H9 (cell line): ENCODE measurements around the gene MIEF1. TPM values are rescaled to one million over a fixed set of nuclear protein-coding genes. Genes with fewer than 3 reads are reported as not detected.

ENCODE experiments used
- DNase-seq: peaks from one replicate; pipeline ENCODE4 v3.0.0-alpha.2; 2017
- H2AFZ ChIP-seq: one replicate; pipeline ENCODE4 v1.6.1; 2013; ENCODE audit warnings: mild to moderate bottlenecking, low read length, control low read depth, moderate library complexity
- H2AK5ac ChIP-seq: 2 replicates; pipeline ENCODE4 v1.6.1; 2013; ENCODE audit warnings: low read length, control low read depth, mixed read lengths; ENCODE audit not compliant: insufficient read length
- H2BK120ac ChIP-seq: one replicate; pipeline ENCODE4 v1.6.1; 2013; ENCODE audit warnings: low read depth, mild to moderate bottlenecking, low read length, control low read depth, inconsistent platforms; ENCODE audit not compliant: poor library complexity, severe bottlenecking
- H2BK12ac ChIP-seq: 2 replicates; pipeline ENCODE4 v1.6.1; 2013; ENCODE audit warnings: low read length, control low read depth, mixed read lengths, low read depth; ENCODE audit not compliant: insufficient read length
- H2BK15ac ChIP-seq: 2 replicates; pipeline ENCODE4 v1.6.1; 2013; ENCODE audit warnings: low read depth, low read length, control low read depth
- H2BK20ac ChIP-seq: one replicate; pipeline ENCODE4 v1.6.1; 2013; ENCODE audit warnings: low read depth, mild to moderate bottlenecking, low read length, control low read depth, inconsistent platforms; ENCODE audit not compliant: poor library complexity, severe bottlenecking
- H2BK5ac ChIP-seq: 2 replicates; pipeline ENCODE4 v1.6.1; 2013; ENCODE audit warnings: low read length, control low read depth, mixed read lengths; ENCODE audit not compliant: insufficient read length
- H3K14ac ChIP-seq: 2 replicates; pipeline ENCODE4 v1.6.1; 2013; ENCODE audit warnings: low read length, control low read depth; ENCODE audit not compliant: insufficient read depth
- H3K18ac ChIP-seq: 2 replicates; pipeline ENCODE4 v1.6.1; 2013; ENCODE audit warnings: low read depth, mild to moderate bottlenecking, mixed read lengths, low read length, control low read depth; ENCODE audit not compliant: insufficient read length
- H3K23ac ChIP-seq: 2 replicates; pipeline ENCODE4 v1.6.1; 2013; ENCODE audit warnings: low read length, control low read depth, mixed read lengths, low read depth; ENCODE audit not compliant: insufficient read length
- H3K23me2 ChIP-seq: 2 replicates; pipeline ENCODE4 v1.6.1; 2013; ENCODE audit warnings: low read depth, mild to moderate bottlenecking, mixed read lengths, low read length, control low read depth; ENCODE audit not compliant: insufficient read length, poor library complexity, severe bottlenecking
- H3K27ac ChIP-seq: 2 replicates; pipeline ENCODE4 v1.5.1; 2013; ENCODE audit warnings: low read length, control low read depth, mixed read lengths, low read depth; ENCODE audit not compliant: insufficient read length
- H3K27me3 ChIP-seq: 2 replicates; pipeline ENCODE4 v1.6.1; 2013; ENCODE audit warnings: low read length, control low read depth, inconsistent platforms; ENCODE audit not compliant: insufficient read depth
- H3K4ac ChIP-seq: 2 replicates; pipeline ENCODE4 v1.6.1; 2013; ENCODE audit warnings: low read depth, mild to moderate bottlenecking, control low read depth, inconsistent platforms, low read length, moderate library complexity
- H3K4me1 ChIP-seq: 2 replicates; pipeline ENCODE4 v1.6.1; 2013; ENCODE audit warnings: low read length, control low read depth, inconsistent platforms; ENCODE audit not compliant: insufficient read depth
- H3K4me2 ChIP-seq: 2 replicates; pipeline ENCODE4 v1.6.1; 2013; ENCODE audit warnings: low read length, control low read depth, mixed read lengths; ENCODE audit not compliant: insufficient read length, insufficient read depth
- H3K56ac ChIP-seq: 2 replicates; pipeline ENCODE4 v1.6.1; 2013; ENCODE audit warnings: low read depth, mild to moderate bottlenecking, mixed read lengths, low read length, control low read depth; ENCODE audit not compliant: insufficient read length
- H3K79me1 ChIP-seq: 2 replicates; pipeline ENCODE4 v1.6.1; 2013; ENCODE audit warnings: low read depth, mild to moderate bottlenecking, moderate library complexity, low read length, control low read depth, inconsistent platforms; ENCODE audit not compliant: insufficient read depth, poor library complexity, severe bottlenecking
- H3K79me2 ChIP-seq: 2 replicates; pipeline ENCODE4 v1.6.1; 2013; ENCODE audit warnings: low read length, control low read depth, inconsistent platforms; ENCODE audit not compliant: insufficient read depth
- H3K9ac ChIP-seq: 2 replicates; pipeline ENCODE4 v1.6.1; 2013; ENCODE audit warnings: low read length, control low read depth, mixed read lengths; ENCODE audit not compliant: insufficient read length; ENCODE audit errors: extremely low read depth
- H3K9me3 ChIP-seq: one replicate; pipeline ENCODE4 v1.6.1; 2013; ENCODE audit warnings: low read depth, low read length, inconsistent platforms; ENCODE audit not compliant: control insufficient read depth
- H3T11ph ChIP-seq: one replicate; pipeline ENCODE4 v1.6.1; 2013; ENCODE audit warnings: mild to moderate bottlenecking, low read length, control low read depth, inconsistent platforms
- H4K20me1 ChIP-seq: one replicate; pipeline ENCODE4 v1.6.1; 2013; ENCODE audit not compliant: control insufficient read depth, insufficient read length, insufficient read depth
- H4K5ac ChIP-seq: 2 replicates; pipeline ENCODE4 v1.6.1; 2013; ENCODE audit warnings: low read depth, mild to moderate bottlenecking, mixed read lengths, low read length, control low read depth; ENCODE audit not compliant: insufficient read length
- H4K8ac ChIP-seq: replicated peaks from 2 replicates; pipeline ENCODE4 v1.6.1; 2013; ENCODE audit warnings: low read length, control low read depth, mixed read lengths, low read depth; ENCODE audit not compliant: insufficient read length
- H4K91ac ChIP-seq: 2 replicates; pipeline ENCODE4 v1.6.1; 2013; ENCODE audit warnings: low read depth, mild to moderate bottlenecking, moderate library complexity, mixed read lengths, low read length, control low read depth; ENCODE audit not compliant: insufficient read length
- H3K27ac Mint-ChIP-seq, 3 experiments: 2 replicates in 2 of 3; 3 replicates in 1 of 3; pipeline ENCODE4 v1.8.0; 2020 to 2021; ENCODE audit warnings: mixed read lengths in 3 of 3, mild to moderate bottlenecking in 1 of 3, moderate library complexity in 1 of 3
- H3K27me3 Mint-ChIP-seq: 2 replicates; pipeline ENCODE4 v1.8.0; 2021; ENCODE audit warnings: low read depth, mild to moderate bottlenecking, moderate library complexity, mixed read lengths
- H3K36me3 Mint-ChIP-seq, 3 experiments: 2 replicates in 2 of 3; 3 replicates in 1 of 3; pipeline ENCODE4 v1.8.0; 2020 to 2021; ENCODE audit warnings: low read depth in 3 of 3, mixed read lengths in 3 of 3; ENCODE audit not compliant: insufficient read depth in 1 of 3
- H3K4me1 Mint-ChIP-seq, 2 experiments: 2 replicates each; pipeline ENCODE4 v1.8.0; 2020; ENCODE audit warnings: mixed read lengths in 2 of 2
- H3K4me3 Mint-ChIP-seq, 2 experiments: 2 replicates in 1 of 2; 3 replicates in 1 of 2; pipeline ENCODE4 v1.8.0; 2020 to 2021; ENCODE audit warnings: mild to moderate bottlenecking in 2 of 2, mixed read lengths in 2 of 2, moderate library complexity in 1 of 2
- H3K9me3 Mint-ChIP-seq, 2 experiments: 2 replicates in 1 of 2; 3 replicates in 1 of 2; pipeline ENCODE4 v1.8.0; 2020; ENCODE audit warnings: mild to moderate bottlenecking in 2 of 2, mixed read lengths in 2 of 2, moderate library complexity in 1 of 2
- WGBS: extraction: QIAGEN DNeasy Blood & Tissue Kit; methylation state at CpG from one replicate; pipeline ENCODE4 v1.1.7; 2013; ENCODE audit warnings: missing lambda C conversion rate, low lambda C conversion rate, mixed read lengths; ENCODE audit not compliant: insufficient read length; ENCODE audit errors: extremely low coverage; 5-methylcytosine and 5-hydroxymethylcytosine counted together
- total RNA-seq: library from RNA; stranded (reverse); gene quantifications from 2 replicates; pipeline ENCODE4 v1.2.1, GENCODE V29; 2021
- TF ChIP-seq, protein P1 (sequence below): fragments of 200-600 bp; sonication (generic); conservative IDR thresholded peaks from 3 replicates; pipeline ENCODE4 v1.8.0; 2021; ENCODE audit warnings: antibody characterized with exemption, mild to moderate bottlenecking

The MIEF1 gene
- total RNA-seq, 1 experiment from 2014 or later = 32.6 TPM

DNA sequence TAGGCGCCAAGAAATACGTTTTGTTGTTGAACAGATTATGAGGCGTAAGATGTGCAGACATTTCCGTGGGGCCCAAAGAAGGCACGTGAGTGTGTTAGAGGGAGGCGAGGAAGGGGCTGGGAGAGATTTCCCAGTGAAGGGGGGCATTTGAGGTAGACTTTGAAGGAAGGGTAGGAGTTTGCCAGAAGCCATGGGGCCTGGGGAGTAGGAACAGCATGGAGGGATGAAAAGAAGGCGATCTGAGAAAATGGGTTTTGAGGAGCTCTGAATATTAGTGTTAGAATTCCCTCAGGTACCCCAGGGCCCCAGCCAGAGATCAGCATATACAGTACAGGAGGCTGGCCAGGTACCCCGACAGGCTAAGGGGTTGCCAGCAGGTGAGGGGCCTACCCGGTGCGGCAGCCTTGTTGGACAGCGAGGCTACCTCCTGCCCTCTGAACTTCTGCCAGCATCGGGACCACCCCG is 414 bp upstream of the MIEF1 start:
- no peak overlapping the region for H2BK12ac ChIP-seq
- no CpG with 5 or more reads among the region's 13 CpGs for WGBS
- H3K9me3 Mint-ChIP-seq = no peaks in the 10 kb centered on the region
- H4K8ac ChIP-seq = no peak overlapping the region
- H3K79me1 ChIP-seq = no peaks in the 10 kb centered on the region
- no peak overlapping the region for H4K91ac ChIP-seq
- H3K4me1 Mint-ChIP-seq = peaks cover 10 to 14% of the 10 kb centered on the region in 2 experiments
- H3T11ph ChIP-seq = no peak overlapping the region
- H4K20me1 ChIP-seq = peaks cover 5% of the 10 kb centered on the region
- peak overlapping the region; percentile 87 to 98 for H3K4me3 Mint-ChIP-seq
- H3K23ac ChIP-seq = no peak overlapping the region
- no peak overlapping the region for H2BK120ac ChIP-seq
- H2AK5ac ChIP-seq = no peak overlapping the region
- H3K79me2 ChIP-seq = no peaks in the 10 kb centered on the region
- H3K27ac ChIP-seq = no peak overlapping the region
- no peak overlapping the region for H3K18ac ChIP-seq
- H2BK5ac ChIP-seq = no peak overlapping the region
- peaks cover 88% of the 10 kb centered on the region for H3K27me3 Mint-ChIP-seq
- no peak overlapping the region for H2BK20ac ChIP-seq
- no peak overlapping the region for H3K14ac ChIP-seq
- no peak overlapping the region for H3K9ac ChIP-seq
- H3K9me3 ChIP-seq = no peaks in the 10 kb centered on the region
- no peak overlapping the region for H2AFZ ChIP-seq
- H3K56ac ChIP-seq = no peak overlapping the region
- H3K27me3 ChIP-seq = peaks cover 13% of the 10 kb centered on the region
- H3K36me3 Mint-ChIP-seq = peaks cover 26 to 34% (median 30%) of the 10 kb centered on the region in 3 experiments; a peak in 6 of 7 replicates
- TF ChIP-seq, protein P1, sequence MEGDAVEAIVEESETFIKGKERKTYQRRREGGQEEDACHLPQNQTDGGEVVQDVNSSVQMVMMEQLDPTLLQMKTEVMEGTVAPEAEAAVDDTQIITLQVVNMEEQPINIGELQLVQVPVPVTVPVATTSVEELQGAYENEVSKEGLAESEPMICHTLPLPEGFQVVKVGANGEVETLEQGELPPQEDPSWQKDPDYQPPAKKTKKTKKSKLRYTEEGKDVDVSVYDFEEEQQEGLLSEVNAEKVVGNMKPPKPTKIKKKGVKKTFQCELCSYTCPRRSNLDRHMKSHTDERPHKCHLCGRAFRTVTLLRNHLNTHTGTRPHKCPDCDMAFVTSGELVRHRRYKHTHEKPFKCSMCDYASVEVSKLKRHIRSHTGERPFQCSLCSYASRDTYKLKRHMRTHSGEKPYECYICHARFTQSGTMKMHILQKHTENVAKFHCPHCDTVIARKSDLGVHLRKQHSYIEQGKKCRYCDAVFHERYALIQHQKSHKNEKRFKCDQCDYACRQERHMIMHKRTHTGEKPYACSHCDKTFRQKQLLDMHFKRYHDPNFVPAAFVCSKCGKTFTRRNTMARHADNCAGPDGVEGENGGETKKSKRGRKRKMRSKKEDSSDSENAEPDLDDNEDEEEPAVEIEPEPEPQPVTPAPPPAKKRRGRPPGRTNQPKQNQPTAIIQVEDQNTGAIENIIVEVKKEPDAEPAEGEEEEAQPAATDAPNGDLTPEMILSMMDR = no peak
- H4K5ac ChIP-seq = no peak overlapping the region
- no peak for DNase-seq
- H3K4ac ChIP-seq = no peak overlapping the region
- H3K4me1 ChIP-seq = no peaks in the 10 kb centered on the region; the same call in 1 of the 2 replicates
- peak overlapping the region; percentile 68 for H3K4me2 ChIP-seq
- H2BK15ac ChIP-seq = no peak overlapping the region
- H3K27ac Mint-ChIP-seq = no peak overlapping the region
- H3K23me2 ChIP-seq = peaks cover 8% of the 10 kb centered on the region
